ENCODE data around the gene FBXL7.

GRCh38 chr5:15571081-15571480 is 71.1 kb downstream of the FBXL7 start:
- TF ChIP-seq CTCF (IDR thresholded peaks at IDR 0.05; ENCODE audit: borderline replicate concordance, extremely low read depth, low read length, poor library complexity, severe bottlenecking): no peak
- no peak for TF ChIP-seq EZH2 (IDR thresholded peaks at IDR 0.05; ENCODE audit: borderline replicate concordance, low read depth, low read length, severe bottlenecking)

Measured in DND-41 (cell line).